HCT116 (cell line): Measurements from ENCODE around the gene ARID1A. TPM values are rescaled to one million over a fixed set of nuclear protein-coding genes. Genes with fewer than 3 reads are reported as not detected.

ENCODE experiments used
- ATAC-seq: fragments of 200-7000 bp; cut with Tn5 transposase; 2 replicates; pipeline ENCODE4 v1.9.1; 2020; ENCODE audit warnings: mild to moderate bottlenecking, moderate library complexity
- BruUV-seq: library from RNA; stranded (reverse); fragments of 400-500 nt; replicated peaks from 2 replicates; lab custom pipeline; 2021; lab: Mats Ljungman, UMichigan
- CTCF ChIA-PET: fragments of 300-600 bp; sonication (Branson Sonifier 250); formaldehyde crosslinking; loops from one replicate; lab custom pipeline; 2021; ENCODE audit warnings: antibody characterized with exemption; lab: Charles Lee
- POLR2A ChIA-PET: fragments of 300-600, 350-600 bp; sonication (Branson Sonifier 250); formaldehyde crosslinking; loops from one replicate; lab custom pipeline; 2021; ENCODE audit warnings: antibody characterized with exemption; lab: Charles Lee
- RAD21 ChIA-PET, 2 experiments: fragments of 300-600 bp; sonication (Branson Sonifier 250); formaldehyde crosslinking; loops; one replicate each; lab custom pipeline; 2023; ENCODE audit warnings: low total read pairs in 2 of 2; ENCODE audit not compliant: uncharacterized antibody in 2 of 2, unreplicated experiment in 2 of 2, low non-redundant PET in 1 of 2; lab: Charles Lee
- DNase-seq: peaks from one replicate; pipeline ENCODE4 v3.0.0-alpha.2; 2010; ENCODE audit warnings: low read depth, low spot score
- H2AFZ ChIP-seq: fragments of 200-600 bp; shearing (Covaris generic), sonication (generic); 2 replicates; pipeline ENCODE4 v1.6.1; 2017; ENCODE audit warnings: low read depth, mixed run types, mixed read lengths, antibody characterized with exemption, low read length; ENCODE audit not compliant: poor library complexity, severe bottlenecking
- H3K27ac ChIP-seq: 2 replicates; pipeline ENCODE4 v1.5.1; 2012; ENCODE audit warnings: low read depth, low read length
- H3K27me3 ChIP-seq: fragments of 200-600 bp; sonication (generic); 2 replicates; pipeline ENCODE4 v1.6.1; 2016; ENCODE audit warnings: mixed run types, low read length, mixed read lengths; ENCODE audit not compliant: insufficient read depth
- H3K36me3 ChIP-seq, 2 experiments: fragments of 200-500 bp in 1 of 2; fragments of 200-600 bp in 1 of 2; sonication (Bioruptor generic) in 1 of 2; sonication (generic) in 1 of 2; 2 replicates each; pipeline versions ENCODE4 v1.5.1 to v1.6.1; 2014 to 2016; ENCODE audit warnings: low read length in 2 of 2, inconsistent platforms in 1 of 2, mixed read lengths in 1 of 2, mixed run types in 1 of 2; ENCODE audit not compliant: insufficient read depth in 2 of 2, control insufficient read depth in 1 of 2
- H3K4me1 ChIP-seq, 2 experiments: fragments of 200-600 bp in 1 of 2; sonication (generic) in 1 of 2; 2 replicates each; pipeline versions ENCODE4 v1.5.1 to v1.6.1; 2012 to 2017; ENCODE audit warnings: low read length in 2 of 2, inconsistent platforms in 1 of 2, mild to moderate bottlenecking in 1 of 2, mixed read lengths in 1 of 2, mixed run types in 1 of 2, moderate library complexity in 1 of 2; ENCODE audit not compliant: insufficient read depth in 2 of 2, control insufficient read depth in 1 of 2
- H3K4me2 ChIP-seq: fragments of 200-600 bp; sonication (generic); 2 replicates; pipeline ENCODE4 v1.6.1; 2017; ENCODE audit warnings: mixed run types, low read length, mixed read lengths
- H3K4me3 ChIP-seq, 2 experiments: fragments of 200-600 bp in 1 of 2; sonication (generic) in 1 of 2; replicated peaks in 1 of 2; 2 replicates each; pipeline ENCODE4 v1.5.1; 2011 to 2016; ENCODE audit warnings: low read length in 2 of 2, control low read depth in 1 of 2, low read depth in 1 of 2, mild to moderate bottlenecking in 1 of 2, mixed read lengths in 1 of 2, mixed run types in 1 of 2
- H3K79me2 ChIP-seq: fragments of 200-600 bp; sonication (generic); 2 replicates; pipeline ENCODE4 v1.6.1; 2017; ENCODE audit warnings: mild to moderate bottlenecking, mixed run types, low read length, moderate library complexity, mixed read lengths; ENCODE audit not compliant: insufficient read depth
- H3K9ac ChIP-seq: fragments of 200-600 bp; sonication (generic); 2 replicates; pipeline ENCODE4 v1.6.1; 2016; ENCODE audit warnings: low read length, mixed read lengths
- H3K9me2 ChIP-seq: fragments of 200-600 bp; sonication (generic), shearing (Covaris generic); 2 replicates; pipeline ENCODE4 v1.6.1; 2017; ENCODE audit warnings: mixed run types, mild to moderate bottlenecking, moderate library complexity; ENCODE audit not compliant: insufficient read depth
- H3K9me3 ChIP-seq, 2 experiments: fragments of 200-500 bp in 1 of 2; fragments of 200-600 bp in 1 of 2; sonication (Bioruptor generic) in 1 of 2; sonication (generic) in 1 of 2; 2 replicates each; pipeline ENCODE4 v1.6.1; 2014 to 2017; ENCODE audit warnings: low read length in 2 of 2, mixed read lengths in 2 of 2, inconsistent platforms in 1 of 2, low read depth in 1 of 2, mild to moderate bottlenecking in 1 of 2, mixed run types in 1 of 2, moderate library complexity in 1 of 2; ENCODE audit not compliant: control insufficient read depth in 1 of 2, insufficient read depth in 1 of 2
- H4K20me1 ChIP-seq: fragments of 200-600 bp; sonication (generic), shearing (Covaris generic); 2 replicates; pipeline ENCODE4 v1.6.1; 2017; ENCODE audit warnings: mixed run types, mild to moderate bottlenecking, moderate library complexity; ENCODE audit not compliant: insufficient read depth
- ATF3 ChIP-seq: IDR thresholded peaks from 2 replicates; pipeline ENCODE4 v1.6.1; 2012
- CBX3 ChIP-seq: IDR thresholded peaks from 2 replicates; pipeline ENCODE4 v1.6.1; 2012; ENCODE audit warnings: low read depth
- CTCF ChIP-seq, 3 experiments: fragments of 200-600 bp in 1 of 3; sonication (generic) in 1 of 3; IDR thresholded peaks in 2 of 3; conservative IDR thresholded peaks in 1 of 3; 2 replicates each; pipeline ENCODE4 v1.5.1; 2012 to 2017; ENCODE audit warnings: low read depth in 2 of 3, low read length in 2 of 3, antibody characterized with exemption in 1 of 3, borderline replicate concordance in 1 of 3, control low read depth in 1 of 3, mild to moderate bottlenecking in 1 of 3, mixed read lengths in 1 of 3, mixed run types in 1 of 3, moderate library complexity in 1 of 3; ENCODE audit not compliant: insufficient read depth in 1 of 3
- EGR1 ChIP-seq: IDR thresholded peaks from 2 replicates; pipeline ENCODE4 v1.6.1; 2012; ENCODE audit warnings: low read depth
- ELF1 ChIP-seq: IDR thresholded peaks from 2 replicates; pipeline ENCODE4 v1.6.1; 2012; ENCODE audit warnings: low read depth, borderline replicate concordance
- EZH2 ChIP-seq: fragments of 200-600 bp; sonication (generic); IDR thresholded peaks from 2 replicates; pipeline ENCODE4 v1.6.1; 2017; ENCODE audit warnings: antibody characterized with exemption, mixed run types
- EZH2phosphoT487 ChIP-seq: fragments of 200-600 bp; IDR thresholded peaks from 2 replicates; pipeline ENCODE4 v1.6.1; 2018; ENCODE audit warnings: antibody characterized with exemption, borderline replicate concordance
- JUND ChIP-seq: IDR thresholded peaks from 2 replicates; pipeline ENCODE4 v1.6.1; 2012
- POLR2AphosphoS5 ChIP-seq: IDR thresholded peaks from 2 replicates; pipeline ENCODE4 v1.6.1; 2011; ENCODE audit warnings: mild to moderate bottlenecking, low read depth, low read length, moderate library complexity
- SP1 ChIP-seq: IDR thresholded peaks from 2 replicates; pipeline ENCODE4 v1.6.1; 2012; ENCODE audit warnings: low read depth
- YY1 ChIP-seq: IDR thresholded peaks from 2 replicates; pipeline ENCODE4 v1.6.1; 2011; ENCODE audit warnings: low read length, low read depth, moderate library complexity, mild to moderate bottlenecking; ENCODE audit not compliant: insufficient replicate concordance; ENCODE audit errors: extremely low read depth
- ZFX ChIP-seq: fragments of 450-650 bp; IDR thresholded peaks from 2 replicates; pipeline ENCODE4 v1.6.1; 2017
- ZNF274 ChIP-seq: fragments of 200-500 bp; sonication (Bioruptor generic); IDR thresholded peaks from 2 replicates; pipeline ENCODE4 v1.6.1; 2014; ENCODE audit warnings: mild to moderate bottlenecking, low read depth, low read length, inconsistent platforms
- intact Hi-C: fragments of 100-400 bp; cut with micrococcal nuclease; formaldehyde crosslinking; loops from 2 replicates; pipeline ENCODE4 v1.10.0; 2022
- total RNA-seq: library from RNA; stranded (reverse); gene quantifications from one replicate; pipeline ENCODE4 v1.2.1, GENCODE V29; 2021; ENCODE audit not compliant: unreplicated experiment

Gene ARID1A
- total RNA-seq, 1 experiment from 2014 or later = 62.8 TPM

- Histone ChIP-seq H3K79me2 (peaks cover 70% of the 10 kb centered on the region), H3K27ac (no peak overlapping the region), H3K36me3 (peaks cover 43 to 46% of the 10 kb centered on the region in 2 experiments), H3K27me3 (no peaks in the 10 kb centered on the region), H3K9me3 (no peaks in the 10 kb centered on the region), H3K9ac (no peak overlapping the region), H3K4me3 (no peak overlapping the region), H3K9me2 (no peaks in the 10 kb centered on the region), H2AFZ (no peak overlapping the region), H4K20me1 (0 out of 2 replicates have a peak, but pooled peaks cover 4% of the 10 kb centered on the region), H3K4me1 (peaks cover 0 to 1% of the 10 kb centered on the region in 2 experiments; a peak in 1 of 4 replicates), H3K4me2 (no peak overlapping the region)
- BruUV-seq = no TSS peak
- CTCF ChIA-PET = no interaction called here
- no peak for ATAC-seq
- DNase-seq = no peak
- POLR2A ChIA-PET = no interaction called here
- RAD21 ChIA-PET = no interaction called here
- intact Hi-C loops = no loop called here
- TF ChIP-seq SP1 (no peak), EGR1 (no peak), POLR2AphosphoS5 (no peak), EZH2 (no peak), YY1 (no peak), CBX3 (no peak), EZH2phosphoT487 (no peak), ATF3 (no peak), JUND (no peak)
- TF ChIP-seq, all 23 proteins: peak for 0
These were observed 63.7 kb downstream of the ARID1A start for GRCh38 chr1:26759531-26759930.

- intact Hi-C loops = no loop called here
- POLR2A ChIA-PET = no interaction called here
- CTCF ChIA-PET = interaction anchor here (1.5 kb wide), 1 partner anchor 159 kb away, joined by 3 read pairs; no protein-coding TSS in a partner anchor
- Histone ChIP-seq H3K4me1 (no peaks in the 10 kb centered on the region), H3K27me3 (no peaks in the 10 kb centered on the region), H3K9me2 (no peaks in the 10 kb centered on the region), H2AFZ (no peak overlapping the region), H3K9me3 (no peaks in the 10 kb centered on the region), H3K4me3 (no peak overlapping the region), H3K36me3 (peaks cover 45 to 50% of the 10 kb centered on the region in 2 experiments), H4K20me1 (0 out of 2 replicates have a peak, but pooled peaks cover 5% of the 10 kb centered on the region), H3K9ac (no peak overlapping the region), H3K79me2 (peaks cover 59% of the 10 kb centered on the region; the same call in 1 of the 2 replicates), H3K4me2 (no peak overlapping the region), H3K27ac (0 out of 2 replicates have a peak overlapping the region, but pooled peaks have one; percentile 13)
- TF ChIP-seq ELF1 (no peak), CTCF (IDR thresholded peaks at IDR 0.05 in 2 of 3, conservative IDR thresholded peaks at IDR 0.05 in 1 of 3; ENCODE audit: borderline replicate concordance in 1 of 3, insufficient read depth in 1 of 3, low read depth in 2 of 3, low read length in 2 of 3) (peak in 2 of 3 experiments; percentile 35 to 47; a peak in 4 of 6 replicates), ZNF274 (no peak), ZFX (no peak)
- ATAC-seq = peak; percentile 86
- RAD21 ChIA-PET = no interaction called here
- no TSS peak for BruUV-seq
- DNase-seq = no peak
These were observed 65.4 kb downstream of the ARID1A start for GRCh38 chr1:26761217-26761616.
